ENCODE measurements around the gene SLC35A5.

Gene SLC35A5

DNA sequence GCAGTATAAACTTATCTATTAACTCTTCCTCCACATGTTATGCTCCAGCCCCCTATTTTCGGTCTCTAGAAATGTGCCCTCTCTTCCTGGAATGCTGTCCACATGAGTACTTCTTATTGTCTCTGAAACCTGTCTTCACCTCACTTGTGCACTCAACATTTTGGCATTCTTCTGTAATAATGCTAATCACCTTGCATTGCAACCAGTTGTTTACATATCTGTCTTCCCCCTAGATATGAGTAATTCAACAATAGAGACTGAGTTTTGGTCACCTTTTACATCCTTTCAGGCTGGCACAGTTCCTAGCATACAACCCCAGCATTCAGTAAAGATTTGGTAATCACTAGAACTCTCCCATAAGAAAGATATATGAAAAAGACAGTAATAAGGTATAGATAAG is 61.9 kb downstream of the SLC35A5 start:
- DNase-seq (ENCODE audit: low spot score): no peak

DNA sequence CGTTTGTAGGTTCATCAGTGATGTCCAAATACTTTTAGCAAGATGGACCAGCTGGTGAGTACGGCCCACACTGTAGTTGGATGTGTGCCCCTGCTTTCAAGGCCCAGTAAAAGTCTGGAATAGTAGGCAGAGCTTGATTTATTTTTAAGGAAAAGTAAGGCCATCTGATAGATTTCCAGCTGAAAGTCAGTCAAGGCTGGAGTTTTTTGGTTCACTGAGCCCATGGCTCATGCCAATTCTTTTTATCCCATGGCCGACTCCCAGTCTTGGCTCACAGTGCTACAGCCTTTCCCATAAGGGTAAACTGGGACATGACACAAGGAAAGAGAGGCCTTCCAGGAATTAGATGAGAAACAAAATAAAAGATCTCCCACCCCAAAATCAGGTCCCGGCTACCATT is 65.6 kb downstream of the SLC35A5 start:
- DNase-seq (ENCODE audit: low spot score): no peak

DNA sequence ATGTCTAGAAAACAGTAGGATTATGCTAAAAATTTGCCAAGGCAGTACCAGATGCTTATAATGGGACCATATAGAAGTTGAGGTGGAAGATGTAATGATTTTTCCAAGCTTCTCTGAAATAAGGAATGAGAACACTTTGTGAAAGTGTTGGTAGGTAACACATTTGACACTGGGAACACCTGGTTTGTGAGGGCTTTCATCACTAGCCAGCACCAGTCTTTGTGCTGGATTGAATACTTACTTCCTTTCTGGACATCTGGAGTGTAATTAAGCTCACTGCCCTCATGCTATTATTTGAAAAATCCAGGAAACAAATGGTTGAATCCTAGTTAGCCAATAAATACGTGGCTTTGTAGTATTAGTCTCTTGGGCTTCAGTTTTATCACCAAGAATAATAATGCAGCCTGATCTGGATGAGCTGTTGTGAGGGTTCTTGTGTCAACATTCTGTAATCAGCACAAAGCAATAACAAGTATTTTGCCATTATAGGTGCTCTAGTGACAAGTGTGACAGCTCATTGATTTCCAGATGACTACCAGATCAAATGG is 66.1 kb downstream of the SLC35A5 start:
- no peak for DNase-seq (ENCODE audit: low spot score)

DNA sequence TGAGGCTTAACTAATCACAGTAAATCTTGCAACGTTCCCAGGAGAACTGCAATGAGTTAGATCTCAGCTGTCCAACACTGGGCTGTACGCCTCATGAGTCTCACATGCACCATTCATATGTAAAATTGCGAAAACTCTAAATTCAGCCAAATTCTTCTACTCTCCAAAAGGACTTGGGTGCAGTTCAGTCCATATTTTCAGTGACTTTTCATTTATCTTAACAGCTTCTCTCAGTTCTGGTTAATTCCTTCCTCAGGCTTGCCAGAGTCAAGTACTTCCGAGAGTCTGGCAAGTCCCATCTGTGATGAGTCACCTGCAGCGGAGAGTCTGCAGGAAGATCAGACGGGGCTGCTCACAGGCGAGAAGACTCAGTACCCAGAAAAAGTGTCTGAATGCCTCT is 67.6 kb downstream of the SLC35A5 start:
- DNase-seq (ENCODE audit: low spot score): peak; percentile 17

DNA sequence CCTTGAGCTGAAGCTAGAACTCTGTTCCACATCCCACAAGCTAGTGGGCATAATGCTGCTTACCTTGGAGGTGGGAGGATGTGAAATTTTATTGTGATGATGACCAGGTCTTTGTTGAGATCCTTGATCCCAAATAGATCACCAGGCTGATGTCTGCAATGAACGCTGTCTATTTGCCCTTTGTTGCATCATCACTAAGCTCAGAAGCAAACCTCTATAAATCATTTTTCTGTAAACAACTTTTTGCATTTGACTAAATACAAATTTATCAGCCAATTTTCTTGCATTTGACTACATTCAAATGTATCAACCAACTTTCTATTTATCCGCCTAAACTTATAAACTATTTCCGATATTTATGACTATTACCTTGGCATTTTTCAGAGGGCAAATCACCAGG is 69.4 kb downstream of the SLC35A5 start:
- DNase-seq (ENCODE audit: low spot score): no peak

DNA sequence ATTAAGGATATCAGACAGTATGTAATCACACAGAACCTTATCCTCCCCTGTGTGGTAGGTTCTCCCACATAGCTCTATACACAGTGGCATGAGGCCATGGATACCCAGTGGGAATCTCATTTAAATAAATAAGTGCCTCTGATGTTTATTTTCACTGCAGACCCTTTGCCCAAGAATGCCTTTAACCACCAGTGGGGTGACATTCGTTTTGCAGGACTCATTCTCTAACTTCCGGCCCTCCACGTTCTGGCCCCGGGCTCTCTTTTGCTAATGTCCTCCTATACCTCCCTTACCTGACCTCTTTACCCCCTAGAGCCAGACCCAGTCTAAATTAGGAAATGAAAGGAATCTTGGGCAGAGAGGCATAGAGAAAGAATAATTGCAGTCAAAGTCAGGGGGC is 70.8 kb downstream of the SLC35A5 start:
- DNase-seq (ENCODE audit: low spot score): no peak

DNA sequence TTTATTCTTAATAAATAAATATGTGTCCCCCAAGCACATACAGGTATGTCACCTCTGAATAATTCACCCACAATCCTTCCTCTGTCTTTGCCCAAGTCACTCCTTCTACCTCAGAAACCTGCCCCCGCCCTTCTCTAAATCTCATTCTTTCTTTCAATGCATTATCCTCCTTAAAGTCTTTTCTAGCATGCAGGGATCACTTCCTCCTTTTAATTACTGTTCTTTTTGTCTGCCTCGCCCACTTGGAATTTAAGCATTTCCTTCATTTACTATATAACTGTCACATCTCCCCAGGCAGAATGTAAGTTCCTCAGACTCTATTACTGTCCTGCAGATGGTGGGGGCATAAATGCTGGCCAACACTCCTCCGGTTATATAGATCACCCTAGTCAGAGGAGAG is 71.3 kb downstream of the SLC35A5 start:
- no peak for DNase-seq (ENCODE audit: low spot score)

DNA sequence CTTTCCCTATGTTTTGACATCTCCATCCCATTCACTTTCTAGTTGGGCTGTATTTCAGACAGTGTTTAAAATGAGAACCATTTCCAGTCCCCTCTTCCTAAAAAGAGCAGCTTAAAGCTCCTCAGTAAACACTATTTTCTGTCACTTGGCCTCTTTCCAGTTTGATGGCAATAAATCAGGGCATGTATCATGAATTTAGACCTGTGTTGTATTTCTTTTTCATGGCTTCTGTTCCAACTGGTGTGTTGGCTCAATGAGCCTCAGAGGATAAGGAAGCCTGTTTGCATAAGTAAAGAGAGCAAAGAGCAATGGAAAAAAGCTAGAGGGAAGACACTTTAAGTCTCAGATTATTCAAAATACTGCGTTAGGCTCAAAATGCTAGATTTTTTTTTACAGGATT is 71.9 kb downstream of the SLC35A5 start:
- DNase-seq (ENCODE audit: low spot score): no peak

DNA sequence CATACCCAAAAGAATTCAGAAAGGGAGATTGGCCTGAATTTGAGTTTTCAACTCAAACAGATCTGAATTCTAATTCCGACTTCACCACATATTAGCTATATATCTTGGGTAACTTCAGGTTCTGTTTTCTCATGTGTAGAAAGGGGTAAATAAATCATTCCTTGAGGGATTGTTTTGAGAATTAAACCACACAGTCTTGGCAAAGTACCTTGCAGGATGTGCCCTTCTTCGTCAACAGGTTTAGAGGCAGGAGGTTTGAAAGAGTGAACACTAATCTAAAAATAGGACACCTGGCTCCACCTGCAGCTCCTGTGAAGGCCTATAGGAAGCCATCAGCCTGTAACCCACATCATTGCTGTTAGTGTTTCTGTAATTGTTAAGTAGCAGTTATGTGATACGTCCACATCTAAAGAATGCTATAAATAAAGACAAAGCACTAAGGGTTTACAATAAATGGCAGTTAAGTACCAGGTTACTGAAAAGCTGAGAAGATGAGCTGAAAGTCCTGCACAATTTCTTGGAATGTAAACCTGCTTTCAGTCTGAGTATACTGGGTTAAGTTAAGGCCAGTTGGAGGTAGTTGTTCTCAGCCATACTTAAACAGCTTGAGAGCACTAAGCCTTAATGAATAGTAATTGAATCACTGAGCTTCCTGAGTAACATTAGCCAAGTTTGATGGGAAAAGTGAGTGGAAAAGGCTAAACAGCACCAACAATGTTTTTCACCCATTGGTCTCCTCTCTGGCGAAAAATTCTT is 73.1 kb downstream of the SLC35A5 start:
- no peak for DNase-seq (ENCODE audit: low spot score)

Measured in CD4-positive, alpha-beta T cell treated with Interleukin-2 at 100 ng/mL for 4 hours (primary cell).